CD1c-positive myeloid dendritic cell (primary cell): ENCODE measurements around the gene CRTC1.

Source experiments
- DNase-seq: peaks from one replicate; pipeline ENCODE4 v3.0.0-alpha.2; 2016; ENCODE audit errors: extremely low spot score

CRTC1 gene

GRCh38 chr19:18746401-18747325 lies 63.2 kb downstream of the CRTC1 start:
- no peak for DNase-seq

GRCh38 chr19:18749362-18750231 lies 66.1 kb downstream of the CRTC1 start:
- no peak for DNase-seq

- DNase-seq, result no peak
These were observed 67.0 kb downstream of the CRTC1 start for GRCh38 chr19:18750295-18750970.

- no peak for DNase-seq
These were observed 68.1 kb downstream of the CRTC1 start for GRCh38 chr19:18751571-18751970.

- no peak for DNase-seq
These were observed 71.0 kb downstream of the CRTC1 start for GRCh38 chr19:18754501-18754900.

GRCh38 chr19:18756896-18757295 lies 73.4 kb downstream of the CRTC1 start:
- no peak for DNase-seq

GRCh38 chr19:18759304-18759994 lies 76.0 kb downstream of the CRTC1 start:
- DNase-seq, result no peak

GRCh38 chr19:18759995-18760426 lies 76.5 kb downstream of the CRTC1 start:
- DNase-seq, result no peak

- DNase-seq, result no peak
These were observed 77.2 kb downstream of the CRTC1 start for GRCh38 chr19:18760440-18761383.

GRCh38 chr19:18761531-18762110 lies 78.1 kb downstream of the CRTC1 start:
- no peak for DNase-seq

- no peak for DNase-seq
These were observed 78.9 kb downstream of the CRTC1 start for GRCh38 chr19:18762125-18763023.

- no peak for DNase-seq
These were observed 80.5 kb downstream of the CRTC1 start for GRCh38 chr19:18763674-18764590.

- DNase-seq, result no peak
These were observed 81.1 kb downstream of the CRTC1 start for GRCh38 chr19:18764591-18765051.

GRCh38 chr19:18765224-18765623 lies 81.7 kb downstream of the CRTC1 start:
- DNase-seq, result no peak

GRCh38 chr19:18768046-18768771 lies 84.7 kb downstream of the CRTC1 start:
- DNase-seq, result no peak

- no peak for DNase-seq
These were observed 85.8 kb downstream of the CRTC1 start for GRCh38 chr19:18768997-18769891.
